IPS-NIHi7 (cell line): ENCODE measurements around the gene SP2.

Source experiments
- DNase-seq: peaks from one replicate; pipeline ENCODE4 v3.0.0; 2012; ENCODE audit warnings: mixed read lengths; ENCODE audit errors: extremely low spot score

Gene SP2

GRCh38 chr17:47870056-47870455 lies 26.0 kb upstream of the SP2 start:
- no peak for DNase-seq

DNA sequence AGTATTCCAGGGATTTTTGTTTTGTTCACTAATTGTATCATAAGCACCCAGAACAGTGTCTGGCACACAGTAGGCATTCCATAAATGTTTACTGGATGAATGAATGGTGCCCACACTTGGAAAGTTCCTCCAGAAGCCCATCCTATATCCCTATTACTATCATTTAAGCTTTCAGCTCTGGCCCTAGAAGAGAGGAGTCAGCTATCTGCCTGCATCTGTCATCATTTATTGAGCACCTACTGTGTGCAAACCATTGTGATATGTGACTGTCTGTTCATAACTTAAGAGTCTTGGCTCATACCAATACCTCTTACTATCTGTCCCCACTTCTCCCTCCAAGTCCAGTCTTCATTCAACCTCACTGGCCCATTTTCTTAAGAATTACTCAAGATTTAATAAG lies 25.0 kb upstream of the SP2 start:
- DNase-seq = no peak

GRCh38 chr17:47872019-47872650 lies 23.9 kb upstream of the SP2 start:
- peak; percentile 60 for DNase-seq

GRCh38 chr17:47872651-47873161 lies 23.3 kb upstream of the SP2 start:
- no peak for DNase-seq

GRCh38 chr17:47873200-47874090 lies 22.6 kb upstream of the SP2 start:
- no peak for DNase-seq

DNA sequence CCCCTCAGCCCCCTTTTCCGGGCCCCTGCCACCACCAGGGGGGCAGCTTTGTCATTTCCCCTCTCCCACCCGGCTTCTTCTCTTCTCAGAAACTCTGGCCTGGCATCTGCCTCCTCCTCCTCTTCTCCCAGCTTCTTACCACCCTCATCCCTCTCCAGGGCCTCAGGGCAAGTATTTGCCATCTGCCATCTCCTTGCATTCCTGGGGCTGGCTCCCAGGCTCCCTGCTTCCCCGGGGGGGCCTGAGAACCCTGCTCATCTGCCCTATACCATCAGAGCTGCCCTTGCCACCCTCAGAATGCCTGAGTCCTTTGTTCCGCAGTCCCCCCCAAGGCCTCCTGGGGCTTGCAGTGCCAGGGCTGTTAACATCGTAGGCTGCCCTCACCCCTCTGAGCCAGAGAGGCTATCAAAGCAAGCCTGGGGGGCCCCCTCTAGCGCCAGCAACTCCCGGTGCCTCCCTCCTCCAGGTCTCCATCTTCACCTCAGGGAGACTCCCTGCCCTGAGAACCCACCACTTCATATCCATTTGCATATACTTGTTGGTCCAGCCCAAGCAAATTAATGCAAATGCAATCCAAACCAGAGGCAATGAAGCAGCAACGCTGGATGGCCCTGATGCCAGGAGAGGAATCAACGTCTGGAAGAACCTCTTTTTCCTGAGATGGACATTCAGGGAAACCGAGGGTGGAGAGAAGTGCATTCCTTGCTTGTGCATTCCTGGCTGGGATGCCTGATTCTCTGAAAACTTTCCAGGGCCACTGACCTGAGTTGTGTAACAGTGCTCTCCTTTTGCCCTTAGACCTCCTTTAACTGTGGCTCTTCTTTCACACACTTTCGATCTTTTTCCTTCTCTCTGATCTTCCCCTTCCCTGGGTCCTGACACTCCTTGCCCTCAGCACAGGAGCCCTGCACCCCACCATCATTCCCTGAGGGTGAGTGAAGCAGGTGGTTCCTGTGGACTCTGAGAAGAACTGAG lies 20.7 kb upstream of the SP2 start:
- DNase-seq = no peak

DNA sequence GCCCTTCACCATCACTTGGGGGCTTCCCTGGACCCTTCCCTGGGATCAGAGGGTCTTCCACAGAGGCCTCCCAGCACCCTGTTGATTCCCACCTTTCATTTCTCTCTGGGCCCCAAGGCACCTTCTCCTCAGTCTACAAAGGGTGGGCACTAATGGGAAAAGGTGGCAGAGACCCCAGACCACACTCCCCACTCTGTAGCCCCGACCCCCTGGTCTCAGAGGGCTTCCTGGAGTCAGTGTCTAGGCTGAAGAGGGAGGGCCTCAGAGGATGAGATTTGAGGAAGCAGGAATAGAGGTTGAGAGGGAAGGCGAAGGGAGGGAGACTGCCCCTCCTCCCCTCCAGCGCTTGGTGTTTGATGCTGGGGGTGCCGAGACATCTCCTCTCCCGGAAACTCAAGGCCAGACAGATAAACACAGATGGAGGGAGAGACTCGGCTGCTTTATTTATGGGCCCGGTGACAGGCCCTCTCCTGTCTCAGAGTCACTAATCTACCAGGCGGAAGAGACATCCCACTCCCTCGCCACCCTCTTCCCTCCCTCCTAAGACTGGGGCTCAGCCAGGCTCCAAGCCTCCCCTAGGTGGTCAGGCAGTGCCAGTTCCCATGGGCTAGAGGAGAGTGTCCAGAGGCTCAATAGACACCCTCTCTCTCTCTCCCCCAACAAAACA lies 18.5 kb upstream of the SP2 start:
- DNase-seq = no peak

- no peak for DNase-seq
Measured at GRCh38 chr17:47878203-47879027, 17.6 kb upstream of the SP2 start.

DNA sequence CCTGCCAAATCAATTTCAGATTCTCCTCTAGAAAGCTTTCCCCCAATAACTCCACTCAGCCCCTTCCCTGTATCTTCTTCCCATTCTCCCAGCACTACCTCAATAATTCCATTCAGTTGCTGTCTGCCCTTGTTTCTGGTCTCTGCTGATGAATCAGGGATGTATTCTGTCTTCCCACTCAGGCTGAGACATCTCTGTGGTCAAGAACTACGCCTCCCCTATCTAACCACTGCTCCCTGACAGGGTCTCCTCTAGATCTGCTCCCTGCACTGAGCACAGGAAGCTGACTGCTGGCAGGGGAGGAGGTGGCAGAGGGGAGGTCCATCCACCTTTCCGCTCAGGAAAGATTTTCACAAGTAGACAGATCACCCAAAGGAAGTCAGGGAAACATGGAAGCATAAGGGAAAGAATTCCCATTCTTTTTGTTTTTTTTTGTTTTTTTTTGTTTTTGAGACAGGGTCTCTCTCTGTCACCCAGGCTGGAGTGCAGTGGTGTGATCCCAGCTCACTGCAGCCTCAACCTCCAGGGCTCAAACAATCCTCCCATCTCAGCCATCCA lies 16.9 kb upstream of the SP2 start:
- no peak for DNase-seq

DNA sequence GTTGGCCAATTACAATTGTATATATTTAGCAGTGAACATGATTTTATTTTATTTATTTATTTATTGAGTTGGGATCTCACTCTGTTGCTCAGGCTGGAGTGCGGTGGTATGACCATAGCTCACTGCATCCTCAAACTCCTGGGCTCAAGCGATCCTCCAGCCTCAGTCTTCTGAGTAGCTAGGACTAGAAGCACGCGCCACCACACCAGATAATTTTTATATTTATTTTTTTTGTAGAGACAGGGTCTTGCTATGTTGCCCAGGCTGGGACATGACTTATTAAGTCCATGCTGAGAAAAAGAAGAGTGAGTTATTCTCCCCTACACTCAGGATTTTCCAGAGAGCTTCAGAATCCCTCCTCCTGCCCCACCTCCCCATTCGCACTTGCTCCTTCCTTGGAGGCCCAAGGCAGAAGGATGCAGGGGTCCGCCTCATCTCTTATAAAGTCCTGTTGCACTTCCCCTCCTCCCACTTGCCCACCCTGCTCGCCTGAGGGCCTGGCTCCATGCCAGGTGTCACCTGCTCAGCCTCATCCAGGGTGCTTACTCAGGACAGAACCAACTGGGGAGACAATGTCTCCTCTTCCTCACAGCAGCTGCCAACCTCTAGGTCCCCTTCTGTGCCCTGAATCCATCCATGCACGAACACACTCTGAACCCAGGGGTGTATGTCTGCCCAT lies 16.1 kb upstream of the SP2 start:
- DNase-seq = no peak

GRCh38 chr17:47882247-47882646 lies 13.8 kb upstream of the SP2 start:
- DNase-seq = no peak

GRCh38 chr17:47882695-47883588 lies 13.1 kb upstream of the SP2 start:
- DNase-seq = no peak

- no peak for DNase-seq
Measured at GRCh38 chr17:47883589-47884426, 12.2 kb upstream of the SP2 start.

DNA sequence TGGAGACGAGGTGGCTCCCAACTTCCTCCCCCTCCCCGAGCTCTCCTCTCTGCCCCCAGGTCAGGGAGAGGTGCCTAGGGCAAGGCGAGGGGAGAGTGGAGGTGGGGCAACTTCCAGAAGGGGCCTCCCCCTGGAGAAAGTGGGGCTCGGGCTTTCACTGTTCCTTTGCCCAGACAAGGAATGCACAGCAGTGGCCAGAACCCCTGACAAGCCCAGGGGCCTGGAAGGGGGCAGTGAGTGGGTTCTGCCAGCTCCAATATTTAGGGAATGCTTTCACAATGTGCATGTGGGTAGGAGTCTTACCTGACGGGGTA lies 11.7 kb upstream of the SP2 start:
- DNase-seq = no peak

- DNase-seq = no peak
Measured at GRCh38 chr17:47884905-47885730, 10.9 kb upstream of the SP2 start.

DNA sequence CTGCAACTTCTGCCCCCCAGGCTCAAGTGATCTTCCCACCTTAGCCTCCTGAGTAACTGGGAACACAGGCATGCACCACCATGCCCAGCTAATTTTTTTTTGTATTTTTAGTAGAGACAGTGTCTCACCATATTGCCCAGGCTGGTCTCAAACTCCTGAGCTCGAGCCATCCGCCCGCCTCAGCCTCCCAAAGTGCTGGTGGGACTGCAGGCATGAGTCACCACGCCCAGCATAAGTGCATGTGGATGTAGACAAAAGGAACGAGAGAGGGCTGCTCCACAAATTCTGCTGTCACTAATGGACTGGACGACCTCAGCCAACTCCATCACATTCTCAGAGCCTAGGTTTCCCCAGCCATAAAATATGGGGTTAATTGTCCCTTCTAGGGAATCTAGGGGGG lies 7.7 kb upstream of the SP2 start:
- no peak for DNase-seq
